Activated naive CD4-positive, alpha-beta T cell treated with anti-CD3 and anti-CD28 coated beads for 36 hours (primary cell): ENCODE measurements around the gene UBE2I. TPM values are rescaled to one million over a fixed set of nuclear protein-coding genes. Genes with fewer than 3 reads are reported as not detected.

Experiments used
- CTCF ChIA-PET: fragments of 350-600 bp; sonication (Branson Sonifier 250); formaldehyde crosslinking; loops from one replicate; lab custom pipeline; 2021; ENCODE audit warnings: antibody characterized with exemption; lab: Charles Lee
- DNase-seq: peaks from one replicate; pipeline ENCODE4 v3.0.0-alpha.2; 2020
- H3K27ac Mint-ChIP-seq: one replicate; pipeline ENCODE4 v1.8.0; 2021; ENCODE audit warnings: mild to moderate bottlenecking, mixed read lengths
- H3K27me3 Mint-ChIP-seq: one replicate; pipeline ENCODE4 v1.8.0; 2021; ENCODE audit warnings: low read depth, mixed read lengths
- H3K36me3 Mint-ChIP-seq: one replicate; pipeline ENCODE4 v1.8.0; 2021; ENCODE audit warnings: low read depth, mixed read lengths
- H3K4me1 Mint-ChIP-seq: one replicate; pipeline ENCODE4 v1.8.0; 2021; ENCODE audit warnings: low read depth, mixed read lengths
- H3K4me3 Mint-ChIP-seq: one replicate; pipeline ENCODE4 v1.8.0; 2021; ENCODE audit warnings: mild to moderate bottlenecking, moderate library complexity, mixed read lengths
- H3K9me3 Mint-ChIP-seq: one replicate; pipeline ENCODE4 v1.8.0; 2021; ENCODE audit warnings: mixed read lengths
- intact Hi-C: fragments of 100-400 bp; cut with micrococcal nuclease; formaldehyde crosslinking; loops from one replicate; pipeline ENCODE4 v1.15.1; 2023
- total RNA-seq, 2 experiments: library from RNA; stranded (reverse); gene quantifications; one replicate each; pipeline ENCODE4 v1.2.3, GENCODE V29; 2021

The UBE2I gene
- total RNA-seq, 2 experiments from 2014 or later: 273 to 297 TPM

DNA sequence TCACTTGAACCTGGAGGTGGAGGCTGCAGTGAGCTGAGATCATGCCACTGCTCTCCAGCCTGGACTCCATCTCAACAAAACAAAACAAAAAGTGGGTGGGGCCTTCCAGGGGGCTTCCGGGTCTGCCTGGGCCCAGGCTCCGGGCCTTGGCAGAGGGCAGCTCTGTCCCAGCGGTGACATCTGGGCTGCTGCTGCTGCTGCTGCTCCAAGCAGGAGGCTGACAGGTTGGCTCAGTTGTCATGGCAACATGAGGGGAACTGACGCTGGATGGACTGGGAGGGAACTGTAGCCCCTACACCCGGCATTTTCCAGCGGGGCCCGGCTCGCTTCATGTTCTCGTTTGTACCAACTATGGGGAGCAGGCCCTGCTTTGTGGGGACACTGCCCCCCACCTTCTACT is 28.1 kb downstream of the UBE2I start:
- CTCF ChIA-PET: interaction anchor here (0.8 kb wide), 1 partner anchor 28 kb away, joined by 3 read pairs; the partner anchor contains the start of gene UBE2I
- peaks cover 15% of the 10 kb centered on the region for H3K27me3 Mint-ChIP-seq
- no peaks in the 10 kb centered on the region for H3K9me3 Mint-ChIP-seq
- no peak for DNase-seq
- H3K4me3 Mint-ChIP-seq: no peak overlapping the region
- H3K27ac Mint-ChIP-seq: no peak overlapping the region
- no peaks in the 10 kb centered on the region for H3K36me3 Mint-ChIP-seq
- intact Hi-C loops: loop anchor here (10.0 kb wide), 1 partner anchor 337 kb away; the partner anchor contains the start of gene JPT2
- H3K4me1 Mint-ChIP-seq: peaks cover 10% of the 10 kb centered on the region

DNA sequence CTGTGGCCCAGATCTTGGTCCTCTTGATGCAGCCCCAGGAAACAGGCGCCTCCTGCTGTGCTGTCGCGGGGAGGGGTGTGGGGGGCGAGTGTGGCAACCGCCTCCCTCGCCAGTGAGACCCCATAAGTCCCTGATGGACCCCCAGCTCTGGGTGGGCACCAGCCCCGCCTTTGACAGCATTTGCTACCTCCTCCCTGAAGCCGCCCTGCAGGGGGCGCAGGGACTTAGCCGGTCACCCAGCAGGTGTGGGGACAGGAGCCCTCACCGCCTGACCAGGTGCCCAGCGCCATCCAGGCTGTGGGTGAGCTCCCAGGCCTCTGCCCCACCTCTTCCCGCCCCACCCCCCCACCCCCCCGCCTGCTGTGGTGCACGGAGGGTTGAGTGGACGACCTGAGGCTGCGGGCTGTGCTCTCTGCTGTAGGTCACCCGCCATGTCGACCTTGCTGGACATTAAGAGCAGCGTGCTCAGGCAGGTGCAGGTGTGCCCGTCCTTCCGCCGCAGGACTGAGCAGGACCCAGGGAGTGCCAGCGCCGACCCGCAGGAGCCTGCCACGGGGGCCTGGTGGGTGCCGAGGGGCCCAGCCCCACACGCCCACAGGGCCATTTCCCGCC is 28.8 kb downstream of the UBE2I start:
- Mint-ChIP-seq H3K27me3 (peaks cover 11% of the 10 kb centered on the region), H3K4me3 (no peak overlapping the region), H3K9me3 (no peaks in the 10 kb centered on the region), H3K36me3 (no peaks in the 10 kb centered on the region), H3K4me1 (peaks cover 14% of the 10 kb centered on the region), H3K27ac (no peak overlapping the region)
- intact Hi-C loops: loop anchor here (10.0 kb wide), 1 partner anchor 337 kb away; the partner anchor contains the start of gene JPT2
- CTCF ChIA-PET: interaction anchor here (0.8 kb wide), 1 partner anchor 29 kb away, joined by 3 read pairs; the partner anchor contains the start of gene UBE2I
- peak; percentile 50 for DNase-seq

- Mint-ChIP-seq H3K36me3 (no peaks in the 10 kb centered on the region), H3K4me3 (no peak overlapping the region), H3K4me1 (peaks cover 17% of the 10 kb centered on the region), H3K27me3 (peaks cover 11% of the 10 kb centered on the region), H3K9me3 (no peaks in the 10 kb centered on the region), H3K27ac (no peak overlapping the region)
- no peak for DNase-seq
- intact Hi-C loops: loop anchor here (10.0 kb wide), 1 partner anchor 336 kb away; the partner anchor contains the start of gene JPT2
- CTCF ChIA-PET: no interaction called here
These were observed 29.6 kb downstream of the UBE2I start for GRCh38 chr16:1338855-1339675.

GRCh38 chr16:1340730-1341494 is 31.5 kb downstream of the UBE2I start:
- no peak for DNase-seq
- Mint-ChIP-seq H3K4me3 (no peak overlapping the region), H3K27ac (no peak overlapping the region), H3K9me3 (no peaks in the 10 kb centered on the region), H3K4me1 (peaks cover 17% of the 10 kb centered on the region), H3K27me3 (no peaks in the 10 kb centered on the region), H3K36me3 (no peaks in the 10 kb centered on the region)
- intact Hi-C loops: no loop called here
- CTCF ChIA-PET: no interaction called here

DNA sequence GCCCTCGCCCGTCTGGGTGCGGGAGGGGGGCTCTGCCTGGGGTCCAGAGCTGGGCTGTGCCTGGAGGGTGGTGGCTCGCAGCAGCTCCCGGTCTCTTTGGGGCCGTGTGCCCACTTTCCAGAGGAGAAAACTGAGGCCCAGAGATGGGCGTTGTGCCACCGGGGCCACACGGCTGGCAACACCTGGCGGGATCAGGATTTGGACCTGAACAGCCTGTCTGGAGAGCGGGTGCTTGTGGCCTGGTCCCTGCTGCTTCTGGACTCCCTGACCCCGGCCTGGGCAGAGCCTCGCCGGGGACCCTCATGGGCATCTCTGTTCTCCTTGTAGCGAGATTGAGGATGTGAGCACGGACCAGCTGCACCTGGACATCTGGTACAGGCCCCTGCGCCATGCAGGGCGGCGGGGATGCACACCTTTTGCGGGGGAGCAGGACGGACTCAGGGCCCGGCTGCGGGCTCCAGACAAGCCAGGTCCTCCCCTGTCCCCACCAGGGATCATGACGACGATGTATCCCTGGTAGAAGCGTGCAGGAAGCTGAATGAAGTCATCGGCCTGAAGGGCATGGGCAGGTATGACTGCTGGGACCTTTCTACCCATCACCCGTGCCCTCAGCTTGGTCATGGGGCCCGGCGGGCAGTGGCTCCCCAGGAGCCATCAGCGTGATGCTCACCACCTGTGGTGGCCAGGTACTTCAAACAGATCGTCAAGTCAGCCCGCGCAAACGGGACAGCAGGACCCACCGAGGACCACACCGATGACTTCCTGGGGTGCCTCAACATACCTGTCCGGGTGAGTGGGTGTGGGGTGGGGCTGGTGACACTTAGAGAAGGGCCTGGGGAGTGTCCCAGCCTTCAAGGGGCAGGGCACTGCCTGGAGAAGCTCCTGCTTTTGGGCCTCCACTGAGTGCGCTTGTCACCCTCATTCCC is 32.3 kb downstream of the UBE2I start:
- intact Hi-C loops: no loop called here
- Mint-ChIP-seq H3K9me3 (no peaks in the 10 kb centered on the region), H3K27ac (no peak overlapping the region), H3K36me3 (no peaks in the 10 kb centered on the region), H3K27me3 (no peaks in the 10 kb centered on the region), H3K4me3 (no peak overlapping the region), H3K4me1 (peaks cover 17% of the 10 kb centered on the region)
- no peak for DNase-seq
- CTCF ChIA-PET: interaction anchor here (0.7 to 1.9 kb wide), 2 partner anchors 10 to 22 kb away, joined by 3 to 7 read pairs; no protein-coding TSS in a partner anchor

DNA sequence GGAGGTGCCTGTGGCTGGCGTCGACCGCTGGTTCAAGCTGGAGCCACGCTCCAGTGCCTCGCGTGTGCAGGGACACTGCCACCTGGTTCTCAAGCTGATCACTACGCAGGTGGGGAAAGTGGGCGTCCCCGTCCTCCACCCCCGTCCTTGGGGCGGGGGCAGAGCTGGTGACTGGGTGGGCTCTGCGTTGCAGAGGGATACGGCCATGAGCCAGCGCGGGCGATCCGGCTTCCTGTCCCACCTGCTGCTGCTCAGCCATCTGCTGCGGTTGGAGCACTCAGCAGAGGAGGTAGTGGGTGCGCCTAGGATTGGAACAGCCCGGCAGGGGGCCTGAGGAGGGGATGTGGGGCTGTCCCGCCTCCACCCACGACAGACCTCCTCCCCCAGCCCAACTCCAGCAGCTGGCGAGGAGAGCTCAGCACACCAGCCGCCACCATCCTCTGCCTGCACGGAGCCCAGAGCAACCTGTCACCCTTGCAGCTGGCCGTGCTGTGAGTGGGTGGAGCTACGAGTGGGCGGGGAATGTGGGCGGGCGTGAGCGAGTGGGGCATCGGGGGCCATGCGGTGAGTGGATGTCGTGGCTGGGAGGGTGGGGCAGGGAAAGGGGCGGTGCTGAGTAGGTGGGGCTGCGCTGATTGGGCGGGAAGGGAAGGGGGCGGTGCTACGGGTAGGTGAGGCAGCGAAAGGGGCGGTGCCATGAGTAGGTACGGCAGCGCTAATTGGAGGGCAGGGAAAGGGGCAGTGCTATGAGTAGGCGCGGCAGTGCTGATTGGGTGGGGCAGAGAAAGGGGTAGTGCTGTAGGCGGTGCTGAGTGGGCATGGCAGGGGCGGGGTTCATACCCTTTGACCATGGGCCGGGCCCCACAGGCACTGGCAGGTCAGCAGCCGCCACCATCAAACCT is 33.3 kb downstream of the UBE2I start:
- CTCF ChIA-PET: interaction anchor here (1.0 to 1.9 kb wide), 2 partner anchors 11 to 38 kb away, joined by 3 to 7 read pairs; no protein-coding TSS in a partner anchor
- DNase-seq: peak; percentile 91
- Mint-ChIP-seq H3K27me3 (no peaks in the 10 kb centered on the region), H3K4me1 (peaks cover 17% of the 10 kb centered on the region), H3K4me3 (peak overlapping the region; percentile 46), H3K9me3 (no peaks in the 10 kb centered on the region), H3K27ac (no peak overlapping the region), H3K36me3 (no peaks in the 10 kb centered on the region)
- intact Hi-C loops: no loop called here

GRCh38 chr16:1343428-1344242 is 34.2 kb downstream of the UBE2I start:
- no peaks in the 10 kb centered on the region for H3K36me3 Mint-ChIP-seq
- H3K4me3 Mint-ChIP-seq: peak overlapping the region; percentile 46
- CTCF ChIA-PET: interaction anchor here (0.6 to 1.9 kb wide), 3 partner anchors 12 to 796 kb away, joined by 3 to 7 read pairs (median 4); no protein-coding TSS in a partner anchor
- H3K9me3 Mint-ChIP-seq: no peaks in the 10 kb centered on the region
- no peak overlapping the region for H3K27ac Mint-ChIP-seq
- H3K27me3 Mint-ChIP-seq: no peaks in the 10 kb centered on the region
- no peak for DNase-seq
- intact Hi-C loops: no loop called here
- H3K4me1 Mint-ChIP-seq: peaks cover 17% of the 10 kb centered on the region

DNA sequence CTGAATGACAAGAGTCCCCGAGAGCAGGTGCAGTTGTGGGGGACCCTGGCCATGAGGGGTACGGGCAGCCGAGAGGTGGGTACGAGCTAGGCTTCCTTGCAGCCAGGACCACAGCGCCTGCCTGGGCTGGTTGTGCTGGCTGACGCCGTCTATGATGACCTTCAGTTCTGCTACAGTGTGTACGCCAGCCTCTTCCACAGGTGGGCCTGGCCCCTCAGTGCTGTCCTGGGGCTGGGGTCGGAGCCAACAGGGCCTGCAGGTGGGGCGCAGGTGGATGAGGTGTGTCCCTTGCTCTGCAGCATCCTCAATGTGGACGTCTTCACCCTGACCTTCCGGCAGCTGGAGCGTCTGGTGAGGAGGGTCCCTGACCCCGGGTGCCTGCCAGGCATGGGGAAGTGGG is 35.1 kb downstream of the UBE2I start:
- no peaks in the 10 kb centered on the region for H3K27me3 Mint-ChIP-seq
- no peak overlapping the region for H3K27ac Mint-ChIP-seq
- H3K4me3 Mint-ChIP-seq: no peak overlapping the region
- no peaks in the 10 kb centered on the region for H3K9me3 Mint-ChIP-seq
- peaks cover 17% of the 10 kb centered on the region for H3K4me1 Mint-ChIP-seq
- CTCF ChIA-PET: interaction anchor here (0.6 kb wide), 1 partner anchor 795 kb away, joined by 4 read pairs; no protein-coding TSS in a partner anchor
- DNase-seq: no peak
- H3K36me3 Mint-ChIP-seq: peaks cover 2% of the 10 kb centered on the region
- intact Hi-C loops: no loop called here

DNA sequence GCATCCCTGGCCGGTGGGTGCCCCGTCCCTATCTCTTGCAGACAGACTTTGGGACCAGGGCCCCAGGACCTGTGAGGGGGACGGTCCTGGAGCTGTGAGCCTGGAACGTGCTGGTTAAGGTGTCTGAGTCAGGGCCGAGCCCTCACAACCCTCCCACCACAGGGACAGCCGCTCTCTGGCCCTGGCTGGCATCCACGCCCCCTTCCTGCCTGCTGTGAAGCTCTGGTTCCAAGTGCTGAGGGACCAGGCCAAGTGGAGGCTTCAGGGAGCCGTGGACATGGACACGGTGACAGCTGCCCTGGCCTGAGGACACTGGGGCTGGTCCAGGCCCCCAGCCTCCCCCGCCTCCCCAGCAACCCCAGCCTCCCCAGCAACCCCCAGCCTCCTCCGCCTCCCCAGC is 35.7 kb downstream of the UBE2I start:
- CTCF ChIA-PET: no interaction called here
- Mint-ChIP-seq H3K4me3 (no peak overlapping the region), H3K27me3 (no peaks in the 10 kb centered on the region), H3K36me3 (peaks cover 2% of the 10 kb centered on the region), H3K4me1 (peaks cover 19% of the 10 kb centered on the region), H3K9me3 (no peaks in the 10 kb centered on the region), H3K27ac (no peak overlapping the region)
- intact Hi-C loops: no loop called here
- no peak for DNase-seq
